HEK293 (cell line): ENCODE results near the gene GALNT2.

Experiments used
- KLF1 ChIP-seq: fragments of 450-650 bp; formaldehyde crosslinking; IDR thresholded peaks from 2 replicates; pipeline ENCODE4 v1.5.1; 2016; ENCODE audit warnings: missing biosample characterization, missing genetic modification characterization
- MEIS1 ChIP-seq: sonication (generic); formaldehyde crosslinking; IDR thresholded peaks from 2 replicates; pipeline ENCODE4 v1.8.1; 2022; ENCODE audit warnings: missing genetic modification reagents, mild to moderate bottlenecking, borderline replicate concordance
- SETDB1 ChIP-seq: IDR thresholded peaks from one replicate; pipeline ENCODE4 v1.6.1; 2017; ENCODE audit warnings: mild to moderate bottlenecking, low read length, moderate library complexity, mixed read lengths; ENCODE audit not compliant: insufficient read length
- ZBTB7A ChIP-seq: fragments of 450-650 bp; formaldehyde crosslinking; IDR thresholded peaks from 2 replicates; pipeline ENCODE4 v1.5.1; 2016; ENCODE audit warnings: low read depth, missing biosample characterization, missing genetic modification characterization
- ZNF112 ChIP-seq: fragments of 450-650 bp; formaldehyde crosslinking; IDR thresholded peaks from 2 replicates; pipeline ENCODE4 v1.5.0; 2017; ENCODE audit warnings: missing biosample characterization, missing genetic modification characterization
- ZNF311 ChIP-seq: fragments of 450-650 bp; formaldehyde crosslinking; IDR thresholded peaks from 2 replicates; pipeline ENCODE4 v1.5.1; 2017; ENCODE audit warnings: missing biosample characterization, missing genetic modification characterization, borderline replicate concordance
- ZNF426 ChIP-seq: fragments of 450-650 bp; formaldehyde crosslinking; IDR thresholded peaks from 2 replicates; pipeline ENCODE4 v1.5.1; 2017; ENCODE audit warnings: missing biosample characterization, missing genetic modification characterization, mild to moderate bottlenecking, inconsistent platforms, moderate library complexity
- ZNF660 ChIP-seq: fragments of 450-650 bp; IDR thresholded peaks from 2 replicates; pipeline ENCODE4 v1.5.1; 2018; ENCODE audit warnings: missing biosample characterization, mild to moderate bottlenecking, missing genetic modification characterization
- TF ChIP-seq, protein P1 (sequence below): fragments of 450-650 bp; formaldehyde crosslinking; IDR thresholded peaks from 2 replicates; pipeline ENCODE4 v1.5.1; 2016; ENCODE audit warnings: missing biosample characterization, missing genetic modification characterization
- TF ChIP-seq, protein P2 (sequence below): IDR thresholded peaks from 2 replicates; pipeline ENCODE4 v1.6.1; 2011; ENCODE audit warnings: mild to moderate bottlenecking, low read depth, low read length, borderline replicate concordance
- TF ChIP-seq, protein P3 (sequence below): fragments of 450-650 bp; formaldehyde crosslinking; IDR thresholded peaks from 2 replicates; pipeline ENCODE4 v1.5.1; 2017; ENCODE audit warnings: missing biosample characterization, mild to moderate bottlenecking, missing genetic modification characterization, moderate library complexity
- TF ChIP-seq, protein P4 (sequence below): fragments of 450-650 bp; formaldehyde crosslinking; IDR thresholded peaks from 2 replicates; pipeline ENCODE4 v1.5.1; 2016; ENCODE audit warnings: missing biosample characterization, missing genetic modification characterization, low read depth
- TF ChIP-seq, protein P5 (sequence below): fragments of 450-650 bp; formaldehyde crosslinking; IDR thresholded peaks from 2 replicates; pipeline ENCODE4 v1.5.1; 2016; ENCODE audit warnings: missing biosample characterization, missing genetic modification characterization

DNA sequence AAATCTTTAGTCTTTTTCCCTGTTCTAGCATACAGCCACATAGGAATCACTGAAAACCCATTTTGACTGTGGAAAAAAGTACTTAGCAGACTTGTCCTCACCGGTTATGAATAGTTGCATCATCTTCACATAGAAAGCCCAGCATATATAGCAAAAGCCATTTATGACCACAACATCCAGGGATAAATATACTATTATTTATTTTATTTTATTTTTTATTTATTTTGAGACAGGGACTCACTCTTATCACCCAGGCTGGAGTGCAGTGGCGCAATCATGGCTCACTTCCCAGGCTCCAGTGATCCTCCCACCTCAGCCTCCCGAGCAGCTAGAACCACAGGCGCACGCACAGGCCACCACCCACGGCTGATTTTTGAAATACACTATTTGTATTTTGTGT, 175.3 kb downstream of the GALNT2 start:
- no peak for TF ChIP-seq ZBTB7A (tag by site-specific recombination)
- TF ChIP-seq, protein P1, sequence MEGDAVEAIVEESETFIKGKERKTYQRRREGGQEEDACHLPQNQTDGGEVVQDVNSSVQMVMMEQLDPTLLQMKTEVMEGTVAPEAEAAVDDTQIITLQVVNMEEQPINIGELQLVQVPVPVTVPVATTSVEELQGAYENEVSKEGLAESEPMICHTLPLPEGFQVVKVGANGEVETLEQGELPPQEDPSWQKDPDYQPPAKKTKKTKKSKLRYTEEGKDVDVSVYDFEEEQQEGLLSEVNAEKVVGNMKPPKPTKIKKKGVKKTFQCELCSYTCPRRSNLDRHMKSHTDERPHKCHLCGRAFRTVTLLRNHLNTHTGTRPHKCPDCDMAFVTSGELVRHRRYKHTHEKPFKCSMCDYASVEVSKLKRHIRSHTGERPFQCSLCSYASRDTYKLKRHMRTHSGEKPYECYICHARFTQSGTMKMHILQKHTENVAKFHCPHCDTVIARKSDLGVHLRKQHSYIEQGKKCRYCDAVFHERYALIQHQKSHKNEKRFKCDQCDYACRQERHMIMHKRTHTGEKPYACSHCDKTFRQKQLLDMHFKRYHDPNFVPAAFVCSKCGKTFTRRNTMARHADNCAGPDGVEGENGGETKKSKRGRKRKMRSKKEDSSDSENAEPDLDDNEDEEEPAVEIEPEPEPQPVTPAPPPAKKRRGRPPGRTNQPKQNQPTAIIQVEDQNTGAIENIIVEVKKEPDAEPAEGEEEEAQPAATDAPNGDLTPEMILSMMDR = no peak
- no peak for TF ChIP-seq ZNF426 (tag by site-specific recombination)
- no peak for TF ChIP-seq SETDB1
- TF ChIP-seq ZNF660 (tag by site-specific recombination) = no peak
- no peak for TF ChIP-seq KLF1
- TF ChIP-seq, protein P2, sequence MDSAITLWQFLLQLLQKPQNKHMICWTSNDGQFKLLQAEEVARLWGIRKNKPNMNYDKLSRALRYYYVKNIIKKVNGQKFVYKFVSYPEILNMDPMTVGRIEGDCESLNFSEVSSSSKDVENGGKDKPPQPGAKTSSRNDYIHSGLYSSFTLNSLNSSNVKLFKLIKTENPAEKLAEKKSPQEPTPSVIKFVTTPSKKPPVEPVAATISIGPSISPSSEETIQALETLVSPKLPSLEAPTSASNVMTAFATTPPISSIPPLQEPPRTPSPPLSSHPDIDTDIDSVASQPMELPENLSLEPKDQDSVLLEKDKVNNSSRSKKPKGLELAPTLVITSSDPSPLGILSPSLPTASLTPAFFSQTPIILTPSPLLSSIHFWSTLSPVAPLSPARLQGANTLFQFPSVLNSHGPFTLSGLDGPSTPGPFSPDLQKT = no peak
- TF ChIP-seq, protein P3, sequence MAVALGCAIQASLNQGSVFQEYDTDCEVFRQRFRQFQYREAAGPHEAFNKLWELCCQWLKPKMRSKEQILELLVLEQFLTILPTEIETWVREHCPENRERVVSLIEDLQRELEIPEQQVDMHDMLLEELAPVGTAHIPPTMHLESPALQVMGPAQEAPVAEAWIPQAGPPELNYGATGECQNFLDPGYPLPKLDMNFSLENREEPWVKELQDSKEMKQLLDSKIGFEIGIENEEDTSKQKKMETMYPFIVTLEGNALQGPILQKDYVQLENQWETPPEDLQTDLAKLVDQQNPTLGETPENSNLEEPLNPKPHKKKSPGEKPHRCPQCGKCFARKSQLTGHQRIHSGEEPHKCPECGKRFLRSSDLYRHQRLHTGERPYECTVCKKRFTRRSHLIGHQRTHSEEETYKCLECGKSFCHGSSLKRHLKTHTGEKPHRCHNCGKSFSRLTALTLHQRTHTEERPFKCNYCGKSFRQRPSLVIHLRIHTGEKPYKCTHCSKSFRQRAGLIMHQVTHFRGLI = no peak
- TF ChIP-seq ZNF112 (tag by site-specific recombination) = no peak
- no peak for TF ChIP-seq MEIS1 (CRISPR knock-in tag)
- TF ChIP-seq ZNF311 (tag by site-specific recombination) = no peak
- TF ChIP-seq, protein P4, sequence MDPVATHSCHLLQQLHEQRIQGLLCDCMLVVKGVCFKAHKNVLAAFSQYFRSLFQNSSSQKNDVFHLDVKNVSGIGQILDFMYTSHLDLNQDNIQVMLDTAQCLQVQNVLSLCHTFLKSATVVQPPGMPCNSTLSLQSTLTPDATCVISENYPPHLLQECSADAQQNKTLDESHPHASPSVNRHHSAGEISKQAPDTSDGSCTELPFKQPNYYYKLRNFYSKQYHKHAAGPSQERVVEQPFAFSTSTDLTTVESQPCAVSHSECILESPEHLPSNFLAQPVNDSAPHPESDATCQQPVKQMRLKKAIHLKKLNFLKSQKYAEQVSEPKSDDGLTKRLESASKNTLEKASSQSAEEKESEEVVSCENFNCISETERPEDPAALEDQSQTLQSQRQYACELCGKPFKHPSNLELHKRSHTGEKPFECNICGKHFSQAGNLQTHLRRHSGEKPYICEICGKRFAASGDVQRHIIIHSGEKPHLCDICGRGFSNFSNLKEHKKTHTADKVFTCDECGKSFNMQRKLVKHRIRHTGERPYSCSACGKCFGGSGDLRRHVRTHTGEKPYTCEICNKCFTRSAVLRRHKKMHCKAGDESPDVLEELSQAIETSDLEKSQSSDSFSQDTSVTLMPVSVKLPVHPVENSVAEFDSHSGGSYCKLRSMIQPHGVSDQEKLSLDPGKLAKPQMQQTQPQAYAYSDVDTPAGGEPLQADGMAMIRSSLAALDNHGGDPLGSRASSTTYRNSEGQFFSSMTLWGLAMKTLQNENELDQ (tag by site-specific recombination) = no peak
- TF ChIP-seq, protein P5, sequence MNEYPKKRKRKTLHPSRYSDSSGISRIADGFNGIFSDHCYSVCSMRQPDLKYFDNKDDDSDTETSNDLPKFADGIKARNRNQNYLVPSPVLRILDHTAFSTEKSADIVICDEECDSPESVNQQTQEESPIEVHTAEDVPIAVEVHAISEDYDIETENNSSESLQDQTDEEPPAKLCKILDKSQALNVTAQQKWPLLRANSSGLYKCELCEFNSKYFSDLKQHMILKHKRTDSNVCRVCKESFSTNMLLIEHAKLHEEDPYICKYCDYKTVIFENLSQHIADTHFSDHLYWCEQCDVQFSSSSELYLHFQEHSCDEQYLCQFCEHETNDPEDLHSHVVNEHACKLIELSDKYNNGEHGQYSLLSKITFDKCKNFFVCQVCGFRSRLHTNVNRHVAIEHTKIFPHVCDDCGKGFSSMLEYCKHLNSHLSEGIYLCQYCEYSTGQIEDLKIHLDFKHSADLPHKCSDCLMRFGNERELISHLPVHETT (tag by site-specific recombination) = no peak
